ENCODE data around the gene TCF7L2. TPM values are rescaled to one million over a fixed set of nuclear protein-coding genes. Genes with fewer than 3 reads are reported as not detected.

Gene TCF7L2
- total RNA-seq, 1 donor from 2014 or later, result 52.5 TPM

DNA sequence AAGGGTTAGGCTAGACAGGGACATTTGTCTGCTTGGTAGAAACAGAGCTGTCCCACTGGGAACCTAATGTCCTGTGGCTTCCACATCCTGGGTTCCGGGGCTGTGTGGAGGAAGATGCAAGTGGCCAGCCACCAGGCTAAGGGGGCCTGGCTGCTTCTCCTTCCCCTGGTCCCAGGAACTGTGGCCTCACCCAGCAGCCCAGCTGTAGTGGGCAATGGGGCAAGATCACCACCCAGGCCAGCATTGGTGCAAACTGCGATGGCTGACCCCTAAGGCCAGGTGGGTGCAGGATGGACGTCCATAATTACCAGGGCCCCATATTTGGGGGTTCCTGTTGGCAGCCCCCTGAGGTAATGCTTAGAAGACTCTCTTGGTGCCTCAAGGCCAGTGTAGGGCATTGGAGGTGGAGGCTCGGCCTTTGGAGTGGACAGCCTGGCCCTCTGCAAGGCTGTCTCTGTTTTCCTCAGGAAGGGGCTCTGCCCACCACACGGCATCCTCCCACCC, 226.7 kb downstream of the TCF7L2 start:
- DNase-seq (ENCODE audit: low spot score), result no peak

DNA sequence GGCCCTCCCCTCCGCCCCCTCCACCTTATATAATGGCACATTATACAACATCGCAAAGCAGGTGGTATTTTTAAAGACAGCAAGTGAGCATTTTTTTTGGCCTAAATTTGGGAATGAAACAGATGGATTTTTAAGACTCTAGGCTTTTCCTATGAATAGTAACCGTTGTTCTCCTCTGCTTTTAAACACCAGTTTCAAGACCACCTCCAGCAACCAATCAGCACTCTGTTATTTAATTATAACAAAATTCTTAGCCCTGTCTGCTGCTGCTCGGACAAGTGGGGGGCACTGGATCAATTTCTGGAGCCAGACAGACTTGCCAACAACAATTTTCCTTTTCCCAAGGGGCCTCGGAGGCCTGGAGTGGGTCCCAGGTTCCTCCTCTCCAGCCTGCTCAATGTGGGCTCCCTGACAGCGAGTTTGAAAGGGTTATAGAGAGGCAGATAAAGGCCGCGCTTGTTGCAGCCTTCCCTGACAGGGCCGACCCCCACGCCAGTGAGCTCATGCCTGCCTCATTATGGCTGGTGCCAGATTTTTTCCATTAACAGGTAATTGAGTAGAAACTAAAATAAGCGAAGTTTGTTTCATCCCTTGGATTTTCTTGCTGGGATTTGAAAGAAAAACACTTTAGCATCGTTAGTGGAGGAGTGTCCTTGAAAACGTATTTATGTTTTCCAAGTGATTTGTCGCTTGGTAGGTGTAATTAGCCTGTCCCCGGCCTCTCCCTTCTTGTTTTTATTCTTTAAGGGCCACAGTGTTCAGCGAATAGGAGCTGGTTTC, 227.3 kb downstream of the TCF7L2 start:
- no peak for DNase-seq (ENCODE audit: low spot score)

DNA sequence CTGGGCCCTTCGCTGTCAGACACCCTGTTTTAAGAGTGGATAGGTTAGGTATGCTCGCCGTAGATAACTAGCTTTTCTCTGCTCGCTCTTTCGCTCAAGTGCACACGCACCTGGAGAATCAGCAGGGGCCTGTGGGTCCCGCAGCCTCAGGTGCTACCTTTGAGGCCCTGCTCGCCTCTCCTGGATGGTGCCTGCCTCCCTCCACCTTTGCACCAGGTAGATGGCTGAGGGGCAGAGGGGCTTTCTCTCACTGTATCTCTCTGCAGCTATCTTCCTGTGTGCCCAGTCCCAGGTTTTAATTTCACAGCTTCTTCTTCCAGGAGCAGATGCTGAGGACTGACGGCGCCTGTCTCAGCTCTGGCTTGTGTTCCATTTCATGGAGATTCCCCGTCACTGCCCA, 227.9 kb downstream of the TCF7L2 start:
- no peak for DNase-seq (ENCODE audit: low spot score)

DNA sequence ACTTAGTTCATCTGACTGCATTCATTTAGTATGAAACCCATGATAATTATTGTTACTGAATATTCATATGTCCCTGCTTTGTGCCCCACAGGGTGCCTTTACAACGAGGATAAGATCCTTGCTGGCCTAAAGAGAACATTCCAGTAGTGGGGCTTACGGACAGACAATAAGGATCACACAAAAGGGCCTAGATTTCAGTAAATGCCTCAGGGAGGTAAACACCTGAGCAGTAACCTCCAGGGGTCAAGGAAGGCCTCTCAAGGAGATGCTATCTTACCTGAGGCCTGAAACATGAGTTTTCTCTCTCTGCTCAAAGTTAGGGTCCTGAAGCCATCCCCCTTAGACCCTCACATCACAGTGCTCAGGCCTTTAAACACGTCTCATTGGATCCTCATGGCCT, 228.7 kb downstream of the TCF7L2 start:
- no peak for DNase-seq (ENCODE audit: low spot score)

DNA sequence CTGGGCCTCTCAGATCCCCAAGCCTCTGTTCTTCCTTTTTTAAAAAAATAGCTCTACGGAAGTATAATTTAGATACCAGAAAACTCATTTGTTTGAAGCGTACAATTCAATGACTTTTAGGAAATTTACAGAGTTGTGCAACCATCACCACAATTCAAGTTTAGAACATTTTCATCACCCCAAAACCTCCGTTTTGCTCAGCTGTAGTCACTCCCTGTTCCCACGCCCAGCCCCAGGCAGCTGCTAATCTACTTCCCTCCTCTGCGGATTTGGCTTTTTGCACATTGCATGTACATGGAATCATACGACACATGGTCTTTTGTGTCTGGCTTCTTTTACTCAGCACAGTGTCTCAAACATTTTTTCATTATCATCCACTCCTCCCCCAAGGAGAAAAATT, 229.2 kb downstream of the TCF7L2 start:
- DNase-seq (ENCODE audit: low spot score), result no peak

DNA sequence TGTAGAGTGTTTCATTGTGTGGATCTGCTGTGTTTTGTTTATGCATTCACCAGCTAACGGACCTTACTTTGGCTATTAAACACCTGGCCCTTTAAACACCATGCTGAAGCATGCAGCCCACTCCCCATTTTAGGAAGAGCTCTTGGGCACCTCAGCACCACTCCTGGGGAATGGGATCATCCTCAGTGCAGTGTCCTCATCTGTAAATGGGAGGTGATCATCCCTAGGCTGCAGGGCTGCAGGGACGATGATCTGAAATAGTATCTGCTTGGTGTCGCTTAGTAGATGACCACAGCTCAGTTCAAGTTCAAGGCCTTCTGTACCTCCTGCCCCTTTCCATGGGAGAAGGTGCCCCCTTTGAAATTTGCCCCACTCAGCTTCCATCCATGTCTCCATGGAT, 229.9 kb downstream of the TCF7L2 start:
- DNase-seq (ENCODE audit: low spot score), result no peak

DNA sequence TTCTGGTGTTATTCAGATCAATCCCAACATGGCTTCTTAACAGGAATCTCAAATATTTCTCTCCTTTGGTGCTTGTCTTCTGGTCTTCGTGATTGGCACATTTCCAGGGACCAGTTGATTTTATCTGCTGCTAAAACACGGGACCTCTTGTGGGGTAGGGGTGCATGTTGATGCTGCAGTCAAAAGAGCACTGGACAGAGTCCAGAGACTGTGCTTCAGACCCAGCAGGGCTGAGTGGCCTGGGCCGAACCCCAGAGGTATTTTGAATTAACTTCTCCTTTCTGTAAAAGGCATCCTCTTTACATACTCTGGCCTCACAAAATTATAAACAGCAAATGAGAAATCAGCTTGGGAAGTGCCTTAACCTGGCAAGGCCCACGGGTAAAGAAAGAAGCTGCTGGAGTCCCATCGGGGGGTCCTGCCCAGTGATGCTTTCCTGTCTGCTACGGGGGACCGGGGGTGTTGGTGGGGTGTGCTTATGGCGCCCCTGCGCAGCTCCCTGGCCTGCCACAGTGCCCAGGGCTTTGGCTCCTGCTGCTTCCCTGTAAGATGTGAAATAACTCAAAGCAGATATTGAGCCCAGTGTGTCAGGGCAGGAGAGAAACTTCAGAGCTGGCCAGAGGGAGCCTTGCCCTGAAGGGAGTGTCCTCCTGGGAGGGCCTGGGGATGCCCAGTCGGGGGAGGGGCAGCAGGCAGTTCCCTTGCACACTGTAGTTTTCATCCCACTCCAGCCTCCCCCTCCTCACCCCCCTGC, 230.5 kb downstream of the TCF7L2 start:
- no peak for DNase-seq (ENCODE audit: low spot score)

DNA sequence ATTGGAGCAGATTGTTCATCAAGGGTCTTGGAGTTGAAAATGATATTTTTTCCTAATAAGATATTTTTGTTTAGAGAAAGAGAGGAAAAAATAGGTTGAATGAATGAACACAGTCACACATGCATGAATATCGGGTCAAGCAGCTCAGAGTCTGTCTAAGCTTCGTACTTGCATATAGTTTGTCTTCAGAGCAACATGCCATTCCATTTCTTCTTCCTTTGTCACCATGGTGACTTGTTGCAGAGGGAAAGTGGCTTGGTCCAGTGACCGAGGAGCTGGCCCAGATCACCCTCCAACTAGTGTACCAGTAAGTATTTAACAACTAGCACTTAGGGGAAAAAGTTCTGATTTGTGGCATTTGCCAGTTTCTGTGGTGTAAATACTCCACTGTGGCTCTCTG, 232.1 kb downstream of the TCF7L2 start:
- no peak for DNase-seq (ENCODE audit: low spot score)

DNA sequence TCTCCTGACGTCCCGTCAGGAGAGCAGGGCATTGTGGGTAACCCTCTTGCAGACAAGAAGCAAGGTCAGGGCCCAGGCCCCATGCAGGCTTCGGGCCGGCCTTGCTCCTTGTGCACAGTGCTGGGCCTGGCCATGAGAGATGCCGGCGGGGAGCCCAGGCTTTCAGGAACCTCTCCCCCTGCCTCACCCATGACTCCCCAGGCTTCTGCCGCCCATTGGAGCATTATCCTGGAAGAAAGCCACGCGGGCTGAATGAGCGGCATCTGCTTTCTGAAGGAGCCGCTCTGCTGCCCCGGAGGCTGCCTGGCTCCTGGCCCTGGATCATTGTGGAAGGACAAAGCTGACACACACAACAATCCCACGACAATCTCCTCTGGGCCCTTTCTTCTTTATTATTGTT, 233.5 kb downstream of the TCF7L2 start:
- DNase-seq (ENCODE audit: low spot score), result no peak

DNA sequence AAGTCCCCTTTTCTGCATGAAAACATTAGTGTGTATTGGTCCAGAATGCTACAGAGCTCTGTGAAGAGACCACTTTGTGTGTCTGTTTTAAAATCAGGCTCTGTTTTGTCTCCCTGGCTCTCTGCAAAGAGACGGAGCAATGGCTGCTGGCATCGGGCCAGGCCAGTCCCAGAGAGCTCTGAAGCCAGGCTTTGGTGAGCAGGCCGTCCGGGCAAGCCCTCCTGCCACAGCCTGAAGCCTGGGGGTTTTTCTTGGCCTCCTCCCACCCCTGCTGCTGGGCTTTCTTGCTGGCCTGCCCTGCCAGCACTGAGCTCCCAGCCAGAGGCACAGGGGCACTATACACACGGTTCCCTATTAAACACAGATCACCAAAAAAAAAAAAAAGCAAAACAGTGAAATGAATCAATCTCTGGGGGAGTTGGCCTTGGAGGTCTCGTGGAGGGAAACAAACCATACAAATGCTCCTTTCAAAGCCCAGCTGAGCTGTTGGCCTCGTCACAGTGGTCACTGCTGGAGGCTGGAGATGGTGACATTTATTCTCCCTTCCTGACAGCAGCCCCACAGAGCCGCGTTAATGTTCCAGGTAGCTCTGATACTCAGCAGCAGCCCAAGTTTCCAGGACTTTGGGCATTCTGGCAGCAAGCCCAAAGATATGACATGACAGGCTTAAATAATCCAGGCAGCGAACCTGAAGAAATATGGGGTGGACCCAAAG, 237.2 kb downstream of the TCF7L2 start:
- no peak for DNase-seq (ENCODE audit: low spot score)

DNA sequence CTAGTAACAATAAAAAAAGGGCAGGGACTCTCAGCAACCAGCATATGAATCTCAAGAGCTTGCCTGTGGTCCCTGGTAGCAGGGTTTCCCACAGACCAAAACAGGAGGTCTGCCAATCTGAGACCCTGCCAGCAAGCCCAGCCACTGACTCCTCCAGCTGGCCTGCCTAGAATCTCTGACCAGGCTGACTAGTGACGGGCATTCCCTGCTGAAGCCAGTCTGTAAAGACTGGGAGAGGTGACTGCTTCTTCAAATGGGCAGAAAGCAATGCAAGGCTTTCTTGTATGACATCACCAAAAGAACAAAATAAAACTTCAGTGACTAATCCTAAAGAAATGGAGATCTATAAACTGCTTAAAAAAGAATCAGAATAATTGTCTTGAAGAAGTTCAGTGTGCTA, 249.4 kb downstream of the TCF7L2 start:
- DNase-seq (ENCODE audit: low spot score), result no peak

DNA sequence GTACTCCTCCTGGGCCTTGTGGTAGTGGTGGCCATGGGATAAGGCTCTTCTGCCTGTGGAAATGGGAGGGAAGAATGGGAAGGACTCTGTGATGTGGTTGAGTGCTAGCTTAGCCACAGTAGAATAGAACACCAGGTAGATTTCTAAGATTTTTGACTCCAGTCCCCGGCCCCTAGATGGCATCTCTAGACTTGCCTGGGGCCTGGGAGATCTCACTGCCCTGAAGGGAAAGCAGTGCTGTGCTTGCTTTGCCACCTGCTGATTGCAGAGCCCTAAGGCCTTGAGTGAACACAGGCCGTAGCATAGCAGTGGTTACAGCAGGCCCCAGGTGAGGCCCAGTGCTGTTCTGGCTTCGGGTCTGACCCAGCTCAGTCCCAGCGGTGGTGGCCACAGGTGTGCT, 252.0 kb downstream of the TCF7L2 start:
- DNase-seq (ENCODE audit: low spot score), result no peak

DNA sequence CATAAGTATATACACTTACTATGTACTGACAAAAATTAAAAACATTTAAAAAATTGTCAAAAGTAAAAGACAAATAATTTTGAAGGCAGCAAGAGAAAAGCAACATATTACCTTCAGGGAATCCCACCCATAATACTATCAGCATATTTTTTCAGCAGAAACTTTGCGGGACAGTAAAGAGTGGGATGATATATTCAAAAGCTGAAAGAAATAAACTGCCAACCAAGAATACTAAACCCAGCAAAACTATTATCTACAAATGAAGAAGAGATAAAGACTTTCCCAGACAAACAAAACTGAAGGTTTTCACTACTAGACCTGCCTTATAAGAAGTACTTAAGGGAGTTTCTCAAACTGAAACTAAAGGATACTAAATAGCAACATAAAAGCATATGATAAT, 257.9 kb downstream of the TCF7L2 start:
- no peak for DNase-seq (ENCODE audit: low spot score)

DNA sequence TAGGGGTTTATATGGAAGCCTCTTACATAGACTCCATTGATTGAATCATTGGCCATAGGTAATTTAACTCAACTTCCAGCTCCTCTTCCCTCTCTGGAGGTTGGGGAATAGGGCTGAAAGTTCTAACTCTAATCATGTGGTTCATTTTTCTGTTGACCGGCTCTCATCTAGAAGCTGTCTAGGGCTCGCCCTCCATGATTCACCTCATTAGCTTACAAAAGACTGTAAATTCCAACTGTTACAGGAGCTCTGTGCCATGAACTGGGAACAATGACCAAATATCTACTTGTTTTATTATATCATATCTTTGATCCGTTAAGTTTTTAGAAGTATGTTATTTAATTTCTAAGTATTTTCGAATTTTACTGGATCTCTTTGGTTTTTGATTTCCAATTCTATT, 263.0 kb downstream of the TCF7L2 start:
- DNase-seq (ENCODE audit: low spot score), result no peak

DNA sequence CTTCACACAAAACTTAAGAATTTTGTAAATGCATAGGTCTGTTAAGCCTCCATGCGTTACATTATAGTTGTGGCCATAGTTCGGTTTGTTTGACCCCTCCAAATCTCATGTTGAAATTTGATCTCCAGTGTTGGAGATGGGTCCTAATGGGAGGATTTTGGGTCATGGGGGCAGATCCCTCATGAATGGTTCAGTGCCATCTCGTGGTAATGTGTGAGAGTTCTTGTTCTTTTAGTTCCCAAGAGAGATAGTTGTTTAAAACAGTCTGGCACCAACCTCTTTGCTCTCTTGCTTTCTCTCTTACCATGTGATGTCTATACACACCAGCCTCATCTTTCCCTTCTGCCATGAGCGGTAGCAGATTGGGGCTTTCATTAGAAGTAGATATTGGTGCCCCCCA, 264.3 kb downstream of the TCF7L2 start:
- no peak for DNase-seq (ENCODE audit: low spot score)

DNA sequence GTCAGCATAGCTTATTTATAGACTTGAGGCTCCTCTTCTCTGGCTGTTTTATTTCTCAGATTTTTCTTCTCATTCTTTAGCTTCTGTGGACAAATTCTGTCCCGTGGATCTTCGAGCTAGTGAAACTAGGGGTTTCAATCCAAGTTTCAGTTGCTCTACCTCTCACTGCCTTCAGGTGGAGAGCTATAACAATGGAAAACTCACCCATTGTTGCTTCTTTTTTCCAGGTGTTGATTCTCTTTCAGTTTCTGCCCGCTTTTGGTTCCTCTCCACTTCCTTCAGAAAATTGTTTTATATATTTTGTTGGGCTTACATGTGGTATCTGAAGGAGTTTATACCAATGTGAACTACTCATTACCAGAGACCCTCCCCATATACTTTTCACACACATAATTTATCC, 266.1 kb downstream of the TCF7L2 start:
- DNase-seq (ENCODE audit: low spot score), result no peak
